GM21526 (cell line): ENCODE results near the gene FOXL2.

ENCODE experiments used
- ATAC-seq: cut with Tn5 transposase; IDR thresholded peaks from one replicate; pipeline ENCODE4 v1.9.1; 2021; ENCODE audit warnings: moderate library complexity; ENCODE audit not compliant: unreplicated experiment, low FRiP score

FOXL2 gene

GRCh38 chr3:138945709-138946662 is 951 bp downstream of the FOXL2 start:
- ATAC-seq, result no peak

GRCh38 chr3:138944929-138945708 is 1.8 kb downstream of the FOXL2 start:
- ATAC-seq, result no peak

GRCh38 chr3:138944654-138944928 is 2.3 kb downstream of the FOXL2 start:
- ATAC-seq, result no peak

- ATAC-seq, result no peak
Observed at GRCh38 chr3:138943724-138944653, 2.9 kb downstream of the FOXL2 start.

GRCh38 chr3:138942861-138943623 is 3.9 kb downstream of the FOXL2 start:
- no peak for ATAC-seq

- ATAC-seq, result no peak
Observed at GRCh38 chr3:138942271-138942670, 4.7 kb downstream of the FOXL2 start.

- ATAC-seq, result no peak
Observed at GRCh38 chr3:138941259-138941885, 5.6 kb downstream of the FOXL2 start.

GRCh38 chr3:138940446-138940845 is 6.5 kb downstream of the FOXL2 start:
- no peak for ATAC-seq

GRCh38 chr3:138939561-138940241 is 7.2 kb downstream of the FOXL2 start:
- ATAC-seq, result no peak

- ATAC-seq, result no peak
Observed at GRCh38 chr3:138938877-138939560, 7.9 kb downstream of the FOXL2 start.

GRCh38 chr3:138938056-138938876 is 8.7 kb downstream of the FOXL2 start:
- ATAC-seq, result no peak

GRCh38 chr3:138937690-138938055 is 9.3 kb downstream of the FOXL2 start:
- no peak for ATAC-seq

- no peak for ATAC-seq
Observed at GRCh38 chr3:138936741-138937689, 9.9 kb downstream of the FOXL2 start.

- ATAC-seq, result peak; percentile 81
Observed at GRCh38 chr3:138935863-138936740, 10.8 kb downstream of the FOXL2 start.

- no peak for ATAC-seq
Observed at GRCh38 chr3:138935505-138935862, 11.5 kb downstream of the FOXL2 start.
